Suprapubic skin (tissue), 3 donors: ENCODE measurements around the gene VTI1A.

Experiments used
- CTCF ChIP-seq, 2 donors: fragments of 200-600 bp in 1 of 2; fragments of 450-650 bp in 1 of 2; sonication (generic) in 1 of 2; IDR thresholded peaks; one replicate each; pipeline ENCODE4 v1.5.1; 2016 to 2019; ENCODE audit warnings: antibody characterized with exemption in 2 of 2, mild to moderate bottlenecking in 1 of 2, moderate library complexity in 1 of 2
- EP300 ChIP-seq: sonication (generic); formaldehyde crosslinking; IDR thresholded peaks from one replicate; pipeline ENCODE4 v1.6.1; 2017; ENCODE audit warnings: antibody characterized with exemption
- POLR2A ChIP-seq, 2 donors: fragments of 450-650 bp; IDR thresholded peaks; one replicate each; pipeline ENCODE4 v1.6.1; 2017; ENCODE audit warnings: antibody characterized with exemption in 2 of 2, mild to moderate bottlenecking in 2 of 2, moderate library complexity in 2 of 2

- TF ChIP-seq POLR2A (IDR thresholded peaks at IDR 0.05) (no peak), CTCF (IDR thresholded peaks at IDR 0.05) (no peak), EP300 (no peak)
Measured at GRCh38 chr10:112744181-112745096, 297.4 kb downstream of the VTI1A start.
